NCI-H2081 (cell line): ENCODE data around the gene CTCFL.
"Not testable (repeated sequence)": the region's sequence is repeated elsewhere in the genome, so short reads cannot be mapped to it uniquely, and the experiment has no call there.

Experiments
- DNase-seq, 2 experiments: peaks; one replicate each; lab custom pipeline; 2025; lab: John Stamatoyannopoulos, UW

CTCFL gene

DNA sequence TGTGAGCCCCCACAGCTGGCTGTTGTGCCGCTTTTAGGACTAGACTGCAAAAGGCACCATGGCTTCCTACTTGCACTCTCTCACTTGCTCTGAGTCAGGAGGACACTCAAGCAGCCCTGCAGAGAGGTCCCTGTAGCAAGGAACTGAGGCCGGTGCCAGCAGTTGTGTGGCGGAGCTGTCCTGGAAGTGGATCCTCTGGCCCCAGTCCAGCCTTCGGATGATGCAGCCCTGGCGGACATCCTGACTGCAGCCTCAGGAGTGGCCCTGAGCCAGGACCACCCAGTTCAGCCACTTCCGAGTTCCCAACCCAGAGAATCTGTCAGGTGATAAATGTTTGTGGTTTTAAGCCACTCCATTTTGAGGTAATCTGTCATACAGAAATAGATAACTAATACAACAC is 17.5 kb downstream of the CTCFL start:
- DNase-seq = no peak

DNA sequence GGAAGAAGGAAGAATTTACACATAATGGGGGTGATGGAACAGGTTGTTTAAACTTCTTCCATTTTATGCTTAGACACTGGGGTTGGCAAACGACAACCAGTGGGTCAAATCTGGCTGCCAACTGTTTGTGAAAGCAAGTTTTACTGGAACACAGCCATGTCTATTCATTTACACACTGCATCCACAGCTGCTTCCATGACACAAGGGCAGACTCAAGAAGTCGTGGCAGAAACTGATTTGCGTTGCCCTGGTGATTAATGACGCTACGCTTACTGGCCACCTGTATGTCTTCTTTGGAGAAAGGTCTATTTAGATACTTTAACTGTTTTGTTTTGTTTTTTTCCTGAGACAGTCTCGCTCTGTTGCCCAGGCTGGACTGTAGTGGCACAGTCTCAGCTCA is 19.0 kb downstream of the CTCFL start:
- DNase-seq = peak in 1 of 2 experiments; percentile 61

DNA sequence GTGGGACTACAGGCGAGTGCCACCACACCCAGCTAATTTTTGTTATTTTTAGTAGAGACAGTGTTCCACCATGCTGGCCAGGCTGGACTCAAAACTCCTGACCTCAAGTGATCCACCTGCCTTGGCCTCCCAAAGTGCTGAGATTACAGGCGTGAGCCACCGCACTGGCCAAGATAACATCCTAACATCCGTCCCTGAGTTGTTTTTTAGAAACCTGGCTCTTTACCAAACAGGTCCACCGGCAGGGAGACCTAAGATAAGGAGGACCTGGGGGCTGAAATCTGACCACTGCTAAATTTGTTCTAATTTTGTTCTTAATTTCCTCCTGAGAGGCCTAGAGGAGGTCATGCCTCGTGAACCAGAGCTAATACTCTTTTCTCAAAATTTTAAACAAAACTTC is 20.5 kb downstream of the CTCFL start:
- no peak for DNase-seq

DNA sequence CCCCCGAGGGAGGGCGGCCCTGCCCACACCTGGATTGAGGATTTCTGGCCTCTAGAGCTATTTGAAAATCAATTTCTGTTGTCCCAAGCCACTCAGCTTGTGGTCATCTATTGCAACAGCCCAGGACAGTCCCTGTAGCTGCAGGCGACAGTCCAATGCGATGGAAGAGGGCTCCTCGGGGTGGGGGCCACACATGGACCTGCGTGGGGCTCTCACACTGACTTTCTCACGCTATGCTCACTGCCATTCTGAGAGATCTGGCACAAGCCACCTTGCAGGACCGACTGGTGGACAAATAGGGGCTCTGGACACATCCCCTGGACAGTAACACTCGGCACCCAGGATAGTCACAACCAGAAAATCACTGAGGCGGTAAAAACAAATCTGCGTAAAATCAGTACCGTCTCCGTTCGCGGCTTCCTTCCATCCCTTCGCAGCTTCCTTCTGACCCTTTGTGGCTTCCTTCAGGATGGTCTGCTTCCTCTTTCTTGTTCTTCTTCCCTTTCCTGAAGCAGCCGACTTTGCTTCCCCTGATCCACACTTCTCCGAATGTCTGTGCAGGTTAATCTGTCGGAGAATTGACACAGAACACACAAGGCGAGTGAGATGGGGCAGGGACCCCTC is 21.8 kb downstream of the CTCFL start:
- no peak for DNase-seq

DNA sequence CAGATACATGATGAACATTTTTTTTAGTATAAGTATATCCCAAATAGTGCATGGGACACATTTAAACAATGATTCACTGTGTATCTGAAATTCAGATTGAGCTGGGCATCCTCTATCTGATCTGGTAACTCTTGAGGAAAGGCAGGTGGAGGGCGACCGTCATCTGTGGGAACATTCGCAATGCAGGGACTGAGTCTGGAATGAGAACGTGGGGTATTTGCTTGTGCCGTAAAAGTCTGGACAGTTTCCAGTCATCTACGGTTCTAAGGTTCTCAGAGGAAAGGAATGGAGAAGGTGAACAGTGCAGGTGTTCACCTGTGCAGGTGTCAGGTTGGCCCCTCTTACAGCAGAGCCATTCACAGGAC is 22.6 kb downstream of the CTCFL start:
- no peak for DNase-seq

DNA sequence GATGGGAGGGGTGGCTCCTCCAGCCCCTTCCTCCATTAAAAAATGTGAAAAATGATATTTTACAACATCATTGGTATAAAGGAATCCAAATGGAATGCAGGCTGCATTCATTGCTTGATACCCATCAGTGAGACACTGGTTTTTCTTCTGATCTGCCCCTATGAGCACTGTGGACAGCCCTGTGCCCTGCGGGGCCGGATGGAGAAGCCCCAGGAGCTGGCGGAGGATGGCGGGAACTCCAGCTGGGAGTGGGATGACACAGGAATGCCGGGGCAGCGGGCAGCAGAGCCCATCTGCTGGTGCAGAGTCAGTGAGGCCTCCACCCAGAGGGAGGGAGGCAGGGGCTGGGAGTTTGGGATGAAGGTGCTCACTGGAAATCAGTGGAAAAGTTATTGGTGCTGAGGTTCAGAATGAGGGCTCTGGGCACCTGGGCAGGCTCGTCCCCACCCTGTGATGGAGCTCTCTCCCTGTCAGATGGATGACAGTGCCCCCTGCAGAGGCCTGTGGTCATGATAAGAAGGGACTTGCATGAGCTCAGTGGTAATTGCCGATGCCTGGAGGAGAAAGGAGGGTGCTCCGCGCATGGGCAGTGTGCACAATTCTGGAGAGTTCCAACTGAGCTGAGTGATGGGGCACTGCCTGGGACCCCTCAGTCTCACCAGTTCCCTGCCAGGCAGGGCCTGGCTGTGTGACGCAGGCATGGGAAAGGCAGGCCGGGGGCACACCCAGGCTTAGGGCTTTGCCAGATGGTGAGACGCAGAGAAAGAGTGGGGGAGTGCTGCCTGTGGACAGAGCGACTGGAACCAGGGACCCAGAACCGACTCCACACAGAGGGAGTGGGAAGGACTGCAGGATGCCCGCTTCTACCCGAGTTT is 23.2 kb downstream of the CTCFL start:
- DNase-seq = no peak

DNA sequence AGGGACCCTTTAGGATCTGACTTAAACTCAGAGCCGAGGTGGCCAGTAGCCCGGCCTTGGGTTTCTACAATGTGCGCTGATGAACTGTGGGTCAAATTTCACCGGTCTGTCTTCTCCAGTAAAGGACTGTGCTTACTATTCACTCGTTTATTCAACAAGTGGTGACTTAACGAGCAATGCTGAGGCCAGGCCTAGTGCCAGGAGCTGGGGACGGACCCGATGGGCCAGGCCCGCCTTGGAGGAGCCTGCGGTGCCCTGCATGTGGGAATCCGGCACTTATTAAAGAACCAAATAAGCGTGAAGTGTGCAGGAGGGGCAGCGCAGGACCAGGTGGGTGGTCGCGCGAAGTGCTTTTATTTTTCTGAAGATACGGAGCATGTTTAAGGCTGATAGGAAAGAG is 24.0 kb downstream of the CTCFL start:
- no peak for DNase-seq

DNA sequence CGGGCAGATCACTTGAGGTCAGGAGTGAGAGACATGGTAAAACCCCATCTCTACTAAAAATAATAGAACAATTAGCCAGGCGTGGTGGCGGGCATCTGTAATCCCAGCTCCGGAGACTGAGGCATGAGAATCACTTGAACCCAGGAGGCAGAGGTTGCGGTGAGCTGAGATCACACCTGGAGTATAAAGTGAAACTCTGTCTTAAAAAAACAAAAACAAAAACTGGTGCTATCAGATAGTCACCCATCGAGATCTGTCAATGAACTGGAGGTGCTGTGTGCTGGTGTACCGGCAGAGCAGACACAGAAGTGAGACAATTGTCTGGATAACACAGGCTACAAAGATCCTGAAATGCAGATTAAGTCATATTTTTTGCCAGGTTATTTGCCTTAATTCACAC is 24.7 kb downstream of the CTCFL start:
- no peak for DNase-seq

DNA sequence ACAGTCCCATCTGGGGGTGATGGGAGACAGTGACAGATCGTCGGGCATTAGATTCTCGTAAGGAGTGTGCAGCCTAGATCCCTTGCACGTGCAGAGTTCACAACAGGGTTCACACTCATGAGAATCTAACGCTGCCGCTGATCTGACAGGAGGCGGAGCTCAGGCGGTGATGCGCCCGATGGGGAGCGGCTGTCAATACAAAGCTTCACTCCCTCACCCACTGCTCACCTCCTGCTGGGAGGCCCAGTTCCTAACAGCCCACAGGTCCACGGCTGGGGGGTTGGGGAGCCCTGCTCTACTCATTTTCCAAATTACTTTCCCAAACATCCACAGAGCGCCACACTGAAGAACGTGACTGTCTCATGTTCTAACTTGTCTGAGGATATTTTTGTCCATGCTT is 25.3 kb downstream of the CTCFL start:
- no peak for DNase-seq

DNA sequence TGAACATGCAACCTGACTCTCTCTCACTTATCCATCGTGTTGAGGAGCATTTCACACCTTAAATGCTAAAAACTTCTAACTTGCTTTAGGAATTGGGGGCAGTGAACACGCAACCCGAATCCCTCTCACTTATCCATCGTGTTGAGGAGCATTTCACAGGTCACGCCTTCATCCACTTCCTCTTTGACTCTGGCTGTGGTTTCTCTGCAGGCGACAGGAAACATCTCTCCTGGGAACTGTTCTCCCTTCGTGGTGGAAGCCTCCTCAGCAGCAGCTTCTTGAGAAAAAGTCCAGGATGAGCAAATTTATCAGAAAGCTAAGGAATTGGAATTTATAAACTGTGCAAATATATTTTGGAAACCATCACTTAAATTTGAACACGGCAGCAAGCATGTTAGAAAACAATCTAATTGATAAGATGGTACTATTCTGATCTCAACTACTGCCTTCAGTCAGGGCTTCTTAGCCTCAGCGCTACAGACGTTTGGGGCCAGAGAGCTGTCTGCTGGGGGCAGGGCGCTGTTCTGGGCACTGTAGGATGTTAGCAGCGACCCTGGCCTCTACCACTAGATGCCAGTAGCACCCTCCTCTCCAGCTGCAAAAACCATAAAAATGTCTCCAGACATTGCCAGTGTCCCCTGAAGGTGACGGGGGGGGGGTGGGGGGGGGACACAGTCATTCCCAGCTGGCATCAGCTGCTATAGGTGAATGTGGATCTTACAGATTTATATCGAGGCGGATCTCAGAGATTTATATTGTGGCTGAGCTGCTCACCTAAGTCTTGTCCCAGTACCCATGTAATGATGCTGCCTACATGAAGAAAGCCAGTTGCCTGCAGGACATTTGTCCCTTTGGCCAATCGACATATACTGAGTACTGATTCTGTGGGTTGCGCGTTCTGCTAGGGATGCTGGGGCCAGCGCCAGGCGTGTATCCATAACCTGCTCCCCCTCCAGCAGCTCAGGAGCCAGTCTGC is 26.2 kb downstream of the CTCFL start:
- peak in 1 of 2 experiments; percentile 16 for DNase-seq

DNA sequence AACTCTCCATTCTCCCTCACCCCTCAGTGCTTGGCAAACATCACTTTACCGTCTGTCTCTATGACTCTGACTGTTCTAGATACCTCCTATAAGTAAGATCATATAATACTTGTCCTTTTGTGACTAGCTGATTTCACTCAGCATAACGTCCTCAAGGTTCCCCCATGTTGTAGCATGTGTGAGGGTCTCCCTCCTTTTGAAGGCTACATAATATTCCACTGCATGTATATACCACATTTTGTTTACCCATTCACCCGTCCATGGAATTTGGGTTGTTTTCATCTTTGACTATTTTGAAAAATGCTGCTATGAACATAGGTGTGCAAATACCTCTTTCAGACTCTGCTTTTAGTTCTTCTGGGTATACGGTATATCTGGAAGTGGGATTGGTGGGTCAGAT is 28.3 kb downstream of the CTCFL start:
- no peak for DNase-seq

DNA sequence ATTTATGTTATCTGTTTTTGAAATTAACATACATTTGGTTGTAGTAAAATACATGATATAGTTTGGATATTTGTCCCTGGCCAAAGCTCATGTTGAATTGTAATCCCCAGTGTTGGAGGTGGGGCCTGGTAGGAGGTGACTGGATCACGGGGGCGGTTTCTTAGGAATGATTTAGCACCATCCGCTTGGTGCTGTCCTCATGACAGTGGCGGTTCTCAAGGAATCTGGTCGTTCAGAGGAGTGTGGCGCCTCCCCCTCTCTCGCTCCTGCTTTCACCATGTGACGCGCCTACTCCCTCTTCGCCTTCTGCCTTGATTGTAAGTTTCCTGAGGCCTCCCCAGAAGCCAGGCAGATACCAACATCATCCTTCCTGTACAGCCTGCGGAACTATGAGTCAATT is 29.0 kb downstream of the CTCFL start:
- DNase-seq = no peak

DNA sequence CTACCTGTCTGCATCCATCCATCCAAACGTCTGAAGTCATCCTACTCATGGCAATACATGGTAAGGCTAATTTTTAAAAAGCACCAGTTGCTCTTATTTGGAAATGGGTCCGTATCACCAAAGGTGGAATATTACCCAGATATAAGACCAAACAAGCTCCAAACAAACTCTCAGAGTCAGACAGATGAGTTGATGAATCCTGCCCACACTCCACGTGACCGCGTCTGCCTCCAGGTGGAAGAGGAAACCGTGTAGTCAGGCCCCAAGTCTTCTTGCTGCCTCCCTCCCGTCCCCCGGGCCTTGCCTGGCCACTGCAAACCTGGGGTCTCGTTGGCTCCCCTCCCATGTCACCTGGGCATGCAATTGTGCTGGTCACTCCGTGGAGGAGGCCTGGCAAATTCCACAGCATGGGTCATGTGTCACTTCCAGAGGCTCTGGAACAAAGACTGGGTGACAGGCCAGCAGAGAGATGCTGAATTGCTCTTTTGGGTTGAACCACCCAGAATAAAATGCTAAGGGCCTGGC is 31.8 kb downstream of the CTCFL start:
- no peak for DNase-seq

DNA sequence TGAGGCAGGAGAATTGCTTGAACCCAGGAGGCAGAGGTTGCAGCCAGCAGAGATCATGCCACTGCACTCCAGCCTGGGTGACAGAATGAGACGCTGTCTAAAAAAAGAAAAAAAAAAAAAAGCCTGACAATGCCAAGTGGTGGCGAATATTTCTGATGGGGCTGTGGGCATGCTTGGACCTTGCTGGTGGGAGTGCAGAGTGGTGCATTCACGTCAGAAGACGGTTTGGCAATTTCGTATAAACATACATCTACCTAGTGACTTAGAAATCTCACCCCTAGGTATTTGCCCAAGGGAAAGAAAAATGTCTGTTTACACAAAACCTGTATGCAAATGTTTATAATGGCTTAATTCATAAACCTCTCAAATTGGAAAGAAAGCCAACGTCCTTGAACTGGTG is 33.6 kb downstream of the CTCFL start:
- no peak for DNase-seq

DNA sequence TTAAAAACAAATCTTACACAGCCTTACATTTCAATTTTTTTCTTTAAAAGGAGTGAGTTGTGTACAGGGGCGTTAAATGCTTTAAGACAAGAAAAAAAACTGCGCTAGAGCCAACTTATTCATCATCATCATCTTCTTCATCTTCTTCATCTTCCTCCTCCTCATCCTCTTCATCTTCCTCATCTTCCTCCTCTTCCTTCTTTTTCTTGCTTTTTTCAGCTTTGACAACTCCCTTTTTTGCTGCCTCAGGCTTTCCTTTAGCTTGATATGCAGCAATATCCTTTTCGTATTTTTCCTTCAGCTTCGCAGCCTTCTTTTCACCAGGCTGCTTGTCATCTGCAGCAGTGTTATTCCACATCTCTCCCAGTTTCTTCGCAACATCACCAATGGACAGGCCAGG is 36.7 kb downstream of the CTCFL start:
- DNase-seq = not testable (repeated sequence)

DNA sequence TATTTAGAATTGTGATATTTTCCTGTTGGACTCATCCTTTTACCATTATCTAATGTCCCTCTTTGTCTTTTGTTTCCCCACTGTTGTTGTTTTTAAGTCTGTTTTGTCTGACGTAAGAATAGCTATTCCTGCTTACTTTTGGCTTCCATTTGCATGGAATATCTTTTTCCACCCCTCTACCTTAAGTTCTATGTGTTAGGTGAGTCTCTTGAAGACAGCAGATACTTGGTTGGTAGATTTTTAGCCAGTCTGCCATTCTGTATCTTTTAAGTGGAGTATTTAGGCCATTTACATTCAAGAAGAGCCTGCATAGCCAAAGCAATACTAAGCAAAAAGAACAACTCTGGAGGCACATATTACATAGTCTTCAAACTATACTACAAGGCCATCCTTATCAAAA is 39.2 kb downstream of the CTCFL start:
- DNase-seq = no peak

DNA sequence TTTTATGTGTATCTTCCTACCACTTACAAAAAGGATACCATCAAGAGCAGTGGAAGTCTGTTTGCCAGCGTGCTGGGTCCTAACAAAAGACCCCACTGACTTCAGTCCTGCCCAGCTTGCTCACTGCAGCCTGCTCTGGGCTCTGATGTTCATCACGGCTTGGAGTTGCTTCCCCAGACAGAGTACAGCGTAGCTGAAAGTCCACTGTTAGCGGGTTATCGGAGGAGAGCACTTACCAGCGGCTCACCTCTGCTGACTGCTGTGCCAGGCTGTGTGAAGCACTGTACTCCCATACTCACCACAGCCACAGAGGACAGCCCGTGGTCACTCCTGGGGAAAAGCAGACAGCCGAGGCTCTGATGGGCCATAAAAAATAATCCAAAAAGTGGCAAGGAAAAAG is 40.2 kb downstream of the CTCFL start:
- DNase-seq = no peak

DNA sequence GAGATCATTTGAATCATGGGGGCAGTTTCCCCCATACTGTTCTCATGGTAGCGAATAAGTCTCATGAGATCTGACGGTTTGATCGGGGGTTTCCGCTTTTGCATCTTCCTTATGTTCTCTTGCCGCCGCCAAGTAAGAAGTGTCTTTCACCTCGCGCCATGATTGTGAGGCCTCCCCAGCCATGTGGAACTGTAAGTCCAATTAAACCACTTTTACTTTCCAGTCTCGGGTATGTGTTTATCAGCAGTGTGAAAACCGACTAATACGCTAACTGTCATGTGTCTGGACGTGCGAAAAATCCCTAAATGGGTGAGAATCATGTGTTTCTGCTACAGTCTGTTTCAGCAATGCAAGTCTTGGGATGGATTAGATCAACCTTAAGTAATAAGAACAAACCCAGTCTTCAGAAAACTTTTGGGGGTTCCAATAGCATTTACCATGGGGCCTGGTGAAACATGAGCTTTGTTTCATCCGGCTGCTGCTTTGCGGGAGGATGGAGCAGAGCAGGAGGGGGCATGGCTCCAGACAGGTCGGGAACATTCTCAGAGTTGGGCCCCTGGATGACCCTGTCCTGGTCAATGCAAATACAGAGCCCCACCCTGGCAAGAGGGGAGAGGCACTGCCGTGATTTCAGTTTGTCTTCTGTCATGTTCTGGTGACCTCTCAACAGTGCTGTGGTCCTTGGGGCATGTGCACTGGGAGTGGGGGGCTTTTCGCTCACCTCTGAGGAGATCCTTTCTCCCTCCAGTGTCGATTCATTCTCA is 41.5 kb downstream of the CTCFL start:
- DNase-seq = no peak

DNA sequence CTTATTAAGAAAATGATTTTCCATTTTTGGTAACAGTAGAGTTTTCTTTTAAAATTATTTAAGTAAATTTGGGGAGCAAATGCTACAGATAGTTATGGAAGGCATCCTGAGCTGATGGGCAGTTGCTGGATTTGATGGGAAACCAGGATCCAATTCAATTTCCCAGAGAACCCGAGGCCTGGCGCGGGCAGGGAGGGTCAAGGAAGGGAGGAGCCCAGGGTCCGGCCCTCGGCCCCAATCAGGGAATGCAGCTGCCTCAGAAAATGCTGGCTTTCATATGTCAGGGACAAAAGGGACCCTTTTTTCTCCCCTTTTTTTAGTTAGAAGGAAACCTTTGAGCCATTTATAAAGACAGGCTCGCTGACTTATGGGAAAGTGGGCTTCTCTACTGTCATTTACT is 42.1 kb downstream of the CTCFL start:
- DNase-seq = no peak

DNA sequence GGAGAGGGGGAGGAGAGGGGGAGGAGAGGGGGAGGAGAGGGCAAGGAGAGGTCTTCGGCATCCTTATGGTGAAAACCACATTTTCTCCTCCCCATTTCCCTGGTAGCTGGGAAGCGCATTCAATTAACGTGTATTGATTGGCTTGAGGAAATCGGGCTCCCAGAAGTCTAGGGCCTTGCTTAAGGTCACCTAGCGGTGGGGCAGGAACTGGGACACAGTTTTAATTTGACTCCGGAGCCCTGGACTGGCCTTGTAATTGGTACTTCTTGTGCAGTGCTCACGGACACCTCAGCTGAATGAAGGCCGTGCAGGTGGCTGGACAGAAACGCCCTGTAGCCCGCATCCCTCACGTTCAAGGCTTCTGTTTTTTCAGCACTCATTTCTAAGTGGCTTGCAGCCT is 42.8 kb downstream of the CTCFL start:
- no peak for DNase-seq

DNA sequence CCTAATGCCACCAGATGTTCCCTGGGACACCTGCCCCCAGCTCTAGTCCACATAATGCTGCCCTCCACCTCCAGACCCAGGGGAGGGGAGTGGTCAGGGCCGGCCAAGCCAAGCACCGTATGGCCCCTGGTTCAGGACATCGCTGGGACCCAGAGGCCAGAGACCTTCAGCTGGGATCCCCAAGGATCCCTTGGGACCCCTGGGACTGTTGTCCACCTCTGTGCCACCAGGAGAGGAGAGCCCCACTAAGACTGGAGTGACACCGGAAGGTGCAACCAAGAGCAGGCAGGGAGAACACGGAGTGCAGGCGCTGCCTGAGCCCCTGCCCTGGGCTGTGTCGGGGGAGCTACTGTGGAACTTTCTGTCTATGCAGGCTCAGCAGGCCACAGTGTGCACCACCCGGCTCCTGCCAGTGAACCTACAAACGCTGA is 43.6 kb downstream of the CTCFL start:
- no peak for DNase-seq
